RWPE1 (cell line): ENCODE results near the gene TRIP6.

Experiments used
- CTCF ChIA-PET: fragments of 350-600 bp; sonication (Branson Sonifier 250); formaldehyde crosslinking; extraction: SDS; loops from one replicate; lab custom pipeline; 2021; lab: Yijun Ruan, JAX
- POLR2A ChIA-PET: fragments of 400-600 bp; formaldehyde crosslinking; extraction: SDS; loops from one replicate; lab custom pipeline; 2020; ENCODE audit warnings: antibody characterized with exemption; ENCODE audit not compliant: low non-redundant PET; lab: Yijun Ruan, JAX
- DNase-seq: peaks from one replicate; pipeline ENCODE4 v3.0.0; 2012; ENCODE audit warnings: low spot score
- H3K27ac ChIP-seq: fragments of 450-650 bp; 2 replicates; pipeline ENCODE4 v1.5.1; 2017
- CTCF ChIP-seq: fragments of 450-650 bp; conservative IDR thresholded peaks from 2 replicates; pipeline ENCODE4 v1.5.1; 2017; ENCODE audit warnings: low read depth, mild to moderate bottlenecking

Gene TRIP6

GRCh38 chr7:100878685-100879084 is 11.5 kb downstream of the TRIP6 start:
- ChIA-PET POLR2A (no interaction called here), CTCF (interaction anchor here (1.0 kb wide), 1 partner anchor 463 kb away, joined by 5 read pairs; no protein-coding TSS in a partner anchor)
- DNase-seq = no peak
- H3K27ac ChIP-seq = peak overlapping the region; percentile 27; the same call in 1 of the 2 replicates
- no peak for TF ChIP-seq CTCF

- peak overlapping the region; percentile 19 for H3K27ac ChIP-seq
- ChIA-PET POLR2A (no interaction called here), CTCF (interaction anchor here (0.6 kb wide), 1 partner anchor 198 kb away, joined by 7 read pairs; no protein-coding TSS in a partner anchor)
- DNase-seq = no peak
- no peak for TF ChIP-seq CTCF
Measured at GRCh38 chr7:100879685-100880261, 12.6 kb downstream of the TRIP6 start.

GRCh38 chr7:100880645-100881044 is 13.5 kb downstream of the TRIP6 start:
- POLR2A ChIA-PET = no interaction called here
- peak overlapping the region; percentile 19; the same call in 1 of the 2 replicates for H3K27ac ChIP-seq
- DNase-seq = no peak
- TF ChIP-seq CTCF = no peak
- CTCF ChIA-PET = no interaction called here

GRCh38 chr7:100881136-100881535 is 13.9 kb downstream of the TRIP6 start:
- POLR2A ChIA-PET = no interaction called here
- peak overlapping the region; percentile 62 for H3K27ac ChIP-seq
- no peak for TF ChIP-seq CTCF
- DNase-seq = no peak
- CTCF ChIA-PET = no interaction called here

- ChIA-PET POLR2A (no interaction called here), CTCF (no interaction called here)
- no peak for TF ChIP-seq CTCF
- no peak for DNase-seq
- H3K27ac ChIP-seq = peak overlapping the region; percentile 62
Measured at GRCh38 chr7:100882201-100882600, 15.0 kb downstream of the TRIP6 start.

GRCh38 chr7:100882785-100883526 is 15.8 kb downstream of the TRIP6 start:
- no peak for DNase-seq
- TF ChIP-seq CTCF = no peak
- CTCF ChIA-PET = no interaction called here
- POLR2A ChIA-PET = no interaction called here
- H3K27ac ChIP-seq = peak overlapping the region; percentile 93
